DND-41 (cell line): ENCODE data around the gene MTCP1.

ENCODE experiments used
- ATAC-seq: fragments of 200-7000 bp; cut with Tn5 transposase; 3 replicates; pipeline ENCODE4 v1.9.1; 2021; ENCODE audit warnings: low read depth; ENCODE audit not compliant: insufficient read depth
- DNase-seq: peaks from one replicate; pipeline ENCODE4 v3.0.0-alpha.2; 2020
- H2AFZ ChIP-seq: 2 replicates; pipeline ENCODE4 v1.6.0; 2012; ENCODE audit warnings: low read depth, low read length
- H3K27ac ChIP-seq: 2 replicates; pipeline ENCODE4 v1.5.1; 2012; ENCODE audit warnings: low read length, inconsistent platforms
- H3K27me3 ChIP-seq: fragments of 200-600 bp; sonication (generic); 2 replicates; pipeline ENCODE4 v1.6.0; 2012; ENCODE audit warnings: low read length, mild to moderate bottlenecking, inconsistent platforms; ENCODE audit not compliant: insufficient read depth, poor library complexity
- H3K36me3 ChIP-seq: 2 replicates; pipeline ENCODE4 v1.5.1; 2012; ENCODE audit warnings: low read length, inconsistent platforms; ENCODE audit not compliant: insufficient read depth
- H3K4me1 ChIP-seq: 2 replicates; pipeline ENCODE4 v1.5.1; 2012; ENCODE audit warnings: mild to moderate bottlenecking, low read length; ENCODE audit not compliant: insufficient read depth
- H3K4me2 ChIP-seq: 2 replicates; pipeline ENCODE4 v1.6.0; 2012; ENCODE audit warnings: mild to moderate bottlenecking, moderate library complexity, low read length, inconsistent platforms; ENCODE audit not compliant: insufficient read depth
- H3K4me3 ChIP-seq, 2 experiments: fragments of 200-600 bp in 1 of 2; shearing (Covaris generic) in 1 of 2; 2 replicates each; pipeline ENCODE4 v1.5.1; 2012 to 2016; ENCODE audit warnings: inconsistent platforms in 2 of 2, low read length in 2 of 2, mild to moderate bottlenecking in 2 of 2, low read depth in 1 of 2, moderate library complexity in 1 of 2
- H3K79me2 ChIP-seq: 2 replicates; pipeline ENCODE4 v1.6.0; 2012; ENCODE audit warnings: low read length, inconsistent platforms; ENCODE audit not compliant: insufficient read depth
- H3K9ac ChIP-seq: 2 replicates; pipeline ENCODE4 v1.6.0; 2012; ENCODE audit warnings: low read depth, mild to moderate bottlenecking, inconsistent platforms, low read length, moderate library complexity
- H3K9me3 ChIP-seq: 2 replicates; pipeline ENCODE4 v1.5.1; 2012; ENCODE audit warnings: low read length, moderate library complexity, mild to moderate bottlenecking, inconsistent platforms; ENCODE audit not compliant: insufficient read depth, severe bottlenecking
- H4K20me1 ChIP-seq: 2 replicates; pipeline ENCODE4 v1.6.0; 2012; ENCODE audit warnings: low read length; ENCODE audit not compliant: insufficient read depth
- EZH2 ChIP-seq: IDR thresholded peaks from 3 replicates; pipeline ENCODE4 v1.6.1; 2012; ENCODE audit warnings: borderline replicate concordance, low read depth, mild to moderate bottlenecking, moderate library complexity, low read length, inconsistent platforms; ENCODE audit not compliant: severe bottlenecking
- TF ChIP-seq, protein P1 (sequence below): IDR thresholded peaks from 2 replicates; pipeline ENCODE4 v1.5.1; 2012; ENCODE audit warnings: borderline replicate concordance, low read length, moderate library complexity, mild to moderate bottlenecking; ENCODE audit not compliant: poor library complexity, severe bottlenecking; ENCODE audit errors: extremely low read depth

MTCP1 gene

DNA sequence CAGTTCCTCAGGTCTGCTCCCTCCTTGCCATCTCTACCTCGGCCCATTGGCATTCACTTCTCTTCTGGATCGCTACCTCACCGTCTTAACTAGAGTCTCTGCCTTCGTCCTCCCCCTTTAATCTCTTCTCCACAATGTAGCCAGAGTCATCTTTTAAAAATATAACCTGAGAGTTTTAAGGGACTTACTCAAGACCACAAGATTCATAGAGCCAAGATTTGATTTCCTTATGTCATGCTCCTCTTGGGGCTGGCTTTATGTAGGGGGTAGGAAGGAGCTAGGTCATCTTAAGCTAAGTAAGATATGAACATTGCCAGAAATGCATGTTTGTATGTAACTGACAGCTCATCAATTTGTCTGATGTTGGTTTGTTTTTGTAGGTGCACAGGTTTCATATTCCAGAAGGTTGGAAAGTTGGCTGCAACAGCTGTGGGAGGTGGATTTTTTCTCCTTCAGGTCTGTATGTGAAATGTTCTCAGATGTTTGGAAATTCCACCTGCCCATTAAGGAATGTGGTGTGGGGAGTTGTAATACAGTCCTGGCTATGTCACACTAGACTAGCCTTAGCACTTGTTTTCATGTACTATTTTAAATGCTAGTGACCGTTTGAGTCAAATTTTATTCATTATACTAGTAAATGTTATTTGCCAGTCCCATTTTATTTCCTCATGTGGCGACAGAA lies 24.7 kb downstream of the MTCP1 start:
- no peak overlapping the region for H3K4me3 ChIP-seq
- no peak overlapping the region for H3K9ac ChIP-seq
- no peak for ATAC-seq
- peaks cover 15% of the 10 kb centered on the region; the same call in 1 of the 2 replicates for H3K79me2 ChIP-seq
- no peaks in the 10 kb centered on the region for H3K27me3 ChIP-seq
- H3K36me3 ChIP-seq: peaks cover 17% of the 10 kb centered on the region; the same call in 1 of the 2 replicates
- no peaks in the 10 kb centered on the region for H4K20me1 ChIP-seq
- no peaks in the 10 kb centered on the region for H3K9me3 ChIP-seq
- H2AFZ ChIP-seq: no peak overlapping the region
- H3K27ac ChIP-seq: no peak overlapping the region
- no peak for DNase-seq
- TF ChIP-seq, protein P1, sequence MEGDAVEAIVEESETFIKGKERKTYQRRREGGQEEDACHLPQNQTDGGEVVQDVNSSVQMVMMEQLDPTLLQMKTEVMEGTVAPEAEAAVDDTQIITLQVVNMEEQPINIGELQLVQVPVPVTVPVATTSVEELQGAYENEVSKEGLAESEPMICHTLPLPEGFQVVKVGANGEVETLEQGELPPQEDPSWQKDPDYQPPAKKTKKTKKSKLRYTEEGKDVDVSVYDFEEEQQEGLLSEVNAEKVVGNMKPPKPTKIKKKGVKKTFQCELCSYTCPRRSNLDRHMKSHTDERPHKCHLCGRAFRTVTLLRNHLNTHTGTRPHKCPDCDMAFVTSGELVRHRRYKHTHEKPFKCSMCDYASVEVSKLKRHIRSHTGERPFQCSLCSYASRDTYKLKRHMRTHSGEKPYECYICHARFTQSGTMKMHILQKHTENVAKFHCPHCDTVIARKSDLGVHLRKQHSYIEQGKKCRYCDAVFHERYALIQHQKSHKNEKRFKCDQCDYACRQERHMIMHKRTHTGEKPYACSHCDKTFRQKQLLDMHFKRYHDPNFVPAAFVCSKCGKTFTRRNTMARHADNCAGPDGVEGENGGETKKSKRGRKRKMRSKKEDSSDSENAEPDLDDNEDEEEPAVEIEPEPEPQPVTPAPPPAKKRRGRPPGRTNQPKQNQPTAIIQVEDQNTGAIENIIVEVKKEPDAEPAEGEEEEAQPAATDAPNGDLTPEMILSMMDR: no peak
- TF ChIP-seq EZH2: no peak
- H3K4me2 ChIP-seq: no peak overlapping the region
- no peaks in the 10 kb centered on the region for H3K4me1 ChIP-seq

DNA sequence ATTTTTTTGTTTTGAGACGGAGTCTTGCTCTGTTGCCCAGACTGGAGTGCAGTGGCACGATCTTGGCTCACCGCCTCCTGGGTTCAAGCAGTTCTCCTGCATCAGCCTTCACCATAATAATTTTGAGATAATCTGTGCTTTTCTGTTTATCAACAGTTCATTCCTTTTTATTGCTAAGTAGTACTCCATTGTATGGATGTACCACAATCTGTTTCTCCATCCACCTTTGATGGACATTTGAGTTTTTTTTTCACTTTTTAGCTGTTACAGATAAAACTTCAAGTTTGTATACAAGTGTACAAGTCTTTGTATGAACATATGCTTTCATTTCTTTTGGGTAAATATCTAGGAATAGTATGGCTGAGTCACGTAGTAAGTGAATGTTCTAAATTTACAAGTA lies 35.2 kb downstream of the MTCP1 start:
- DNase-seq (no peak), ATAC-seq (no peak)
- no peaks in the 10 kb centered on the region for H3K9me3 ChIP-seq
- TF ChIP-seq, protein P1: no peak
- no peak for TF ChIP-seq EZH2
- no peak overlapping the region for H3K9ac ChIP-seq
- H3K27ac ChIP-seq: no peak overlapping the region
- H3K36me3 ChIP-seq: peaks cover 25% of the 10 kb centered on the region; the same call in 1 of the 2 replicates
- no peaks in the 10 kb centered on the region for H3K27me3 ChIP-seq
- peaks cover 54% of the 10 kb centered on the region for H3K79me2 ChIP-seq
- no peak overlapping the region for H3K4me2 ChIP-seq
- H4K20me1 ChIP-seq: no peaks in the 10 kb centered on the region
- no peaks in the 10 kb centered on the region for H3K4me1 ChIP-seq
- H2AFZ ChIP-seq: no peak overlapping the region
- no peak overlapping the region for H3K4me3 ChIP-seq

DNA sequence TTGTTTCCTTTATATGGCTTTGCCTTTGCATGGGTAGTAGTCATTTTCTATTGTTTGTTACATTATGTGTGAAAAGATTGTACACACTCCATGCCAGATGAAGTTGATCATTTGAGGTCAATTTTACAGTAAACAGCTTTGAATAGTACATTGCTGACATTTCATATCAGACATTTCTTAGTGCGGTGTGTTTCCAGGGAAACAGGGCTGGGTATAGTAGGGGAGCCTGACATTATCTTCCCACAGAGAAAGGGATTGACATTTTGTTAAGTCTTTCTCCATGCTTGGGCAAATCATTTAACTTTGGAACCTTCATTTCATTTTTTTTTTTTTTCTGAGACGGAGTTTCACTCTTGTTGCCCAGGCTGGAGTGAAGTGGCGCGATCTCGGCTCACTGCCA lies 39.3 kb downstream of the MTCP1 start:
- no peak overlapping the region for H3K4me2 ChIP-seq
- no peak overlapping the region for H3K9ac ChIP-seq
- peaks cover 20% of the 10 kb centered on the region for H3K36me3 ChIP-seq
- H3K27me3 ChIP-seq: no peaks in the 10 kb centered on the region
- no peak overlapping the region for H2AFZ ChIP-seq
- H3K4me3 ChIP-seq: no peak overlapping the region
- peaks cover 16% of the 10 kb centered on the region for H3K4me1 ChIP-seq
- ATAC-seq (no peak), DNase-seq (no peak)
- no peak for TF ChIP-seq EZH2
- TF ChIP-seq, protein P1: no peak
- peaks cover 62% of the 10 kb centered on the region for H3K79me2 ChIP-seq
- no peak overlapping the region for H3K27ac ChIP-seq
- H3K9me3 ChIP-seq: no peaks in the 10 kb centered on the region
- H4K20me1 ChIP-seq: no peaks in the 10 kb centered on the region
